GM23338 (cell line): ENCODE data around the gene PPP1R36. TPM values are rescaled to one million over a fixed set of nuclear protein-coding genes. Genes with fewer than 3 reads are reported as not detected.
A peak's percentile ranks its signal among the peaks of the same experiment; 100 is the strongest.

Experiments used
- ATAC-seq: fragments of 200-7000 bp; cut with Tn5 transposase; 3 replicates; pipeline ENCODE4 v1.9.1; 2020
- DNase-seq: peaks from one replicate; pipeline ENCODE4 v3.0.0-alpha.2; 2015; ENCODE audit warnings: low spot score
- H2AFZ ChIP-seq: fragments of 200-600 bp; sonication (generic); 2 replicates; pipeline ENCODE4 v1.8.0; 2016; ENCODE audit warnings: antibody characterized with exemption, mild to moderate bottlenecking, moderate library complexity
- H3F3A ChIP-seq: fragments of 200-600 bp; sonication (generic); replicated peaks from 2 replicates; pipeline ENCODE4 v1.8.0; 2017; ENCODE audit warnings: antibody characterized with exemption, mixed run types, low read depth
- H3K27ac ChIP-seq: fragments of 200-600 bp; sonication (generic); 2 replicates; pipeline ENCODE4 v1.6.1; 2016; ENCODE audit warnings: low read depth
- H3K27me3 ChIP-seq: fragments of 200-600 bp; sonication (generic); 2 replicates; pipeline ENCODE4 v1.8.0; 2016; ENCODE audit warnings: mild to moderate bottlenecking, mixed run types, moderate library complexity; ENCODE audit not compliant: insufficient read depth
- H3K36me3 ChIP-seq: fragments of 200-600 bp; sonication (generic); 2 replicates; pipeline ENCODE4 v1.8.0; 2016; ENCODE audit warnings: mild to moderate bottlenecking; ENCODE audit not compliant: insufficient read depth
- H3K4me1 ChIP-seq: fragments of 200-600 bp; sonication (generic); 2 replicates; pipeline ENCODE4 v1.8.0; 2016; ENCODE audit warnings: mild to moderate bottlenecking, moderate library complexity; ENCODE audit not compliant: insufficient read depth
- H3K4me2 ChIP-seq: fragments of 200-600 bp; sonication (generic); 2 replicates; pipeline ENCODE4 v1.7.1; 2017; ENCODE audit warnings: mixed run types
- H3K4me3 ChIP-seq: fragments of 200-600 bp; sonication (generic); 2 replicates; pipeline ENCODE4 v1.6.1; 2016; ENCODE audit warnings: mixed run types
- H3K79me2 ChIP-seq: fragments of 200-600 bp; sonication (generic); replicated peaks from 2 replicates; pipeline ENCODE4 v1.8.0; 2017; ENCODE audit warnings: mild to moderate bottlenecking; ENCODE audit not compliant: insufficient read depth
- H3K9me2 ChIP-seq: fragments of 200-600 bp; sonication (generic); 2 replicates; pipeline ENCODE4 v1.8.0; 2017; ENCODE audit not compliant: insufficient read depth
- H4K20me1 ChIP-seq: fragments of 200-600 bp; sonication (generic); replicated peaks from 2 replicates; pipeline ENCODE4 v1.8.0; 2017; ENCODE audit warnings: mild to moderate bottlenecking; ENCODE audit not compliant: insufficient read depth
- H3K27ac Mint-ChIP-seq: 2 replicates; pipeline ENCODE4 v1.8.0; 2020; ENCODE audit warnings: inconsistent platforms, mild to moderate bottlenecking, moderate library complexity, mixed read lengths
- H3K27me3 Mint-ChIP-seq: 3 replicates; pipeline ENCODE4 v1.8.0; 2022; ENCODE audit warnings: low read depth, mild to moderate bottlenecking, moderate library complexity, mixed read lengths, inconsistent platforms; ENCODE audit not compliant: insufficient read depth, poor library complexity
- H3K36me3 Mint-ChIP-seq: 3 replicates; pipeline ENCODE4 v1.8.0; 2021; ENCODE audit warnings: low read depth, mild to moderate bottlenecking, inconsistent platforms, moderate library complexity, mixed read lengths
- H3K4me1 Mint-ChIP-seq: 3 replicates; pipeline ENCODE4 v1.8.0; 2020; ENCODE audit warnings: mild to moderate bottlenecking, inconsistent platforms, mixed read lengths
- H3K4me3 Mint-ChIP-seq: 3 replicates; pipeline ENCODE4 v1.8.0; 2021; ENCODE audit warnings: moderate library complexity, mild to moderate bottlenecking, inconsistent platforms, mixed read lengths
- H3K9me3 Mint-ChIP-seq: 3 replicates; pipeline ENCODE4 v1.8.0; 2020; ENCODE audit warnings: moderate library complexity, mild to moderate bottlenecking, inconsistent platforms, mixed read lengths
- CREB1 ChIP-seq: fragments of 250-450 bp; sonication (Bioruptor Pico); IDR thresholded peaks from 2 replicates; pipeline ENCODE4 v1.5.0; 2020; ENCODE audit warnings: low read depth, mild to moderate bottlenecking, moderate library complexity
- EZH2phosphoT487 ChIP-seq: fragments of 200-600 bp; sonication (generic); IDR thresholded peaks from one replicate; pipeline ENCODE4 v1.8.1; 2018; ENCODE audit warnings: antibody characterized with exemption; ENCODE audit not compliant: unreplicated experiment
- JUNB ChIP-seq: IDR thresholded peaks from one replicate; pipeline ENCODE4 v1.6.1; 2016; ENCODE audit warnings: antibody characterized with exemption; ENCODE audit not compliant: unreplicated experiment
- NANOG ChIP-seq: IDR thresholded peaks from 2 replicates; pipeline ENCODE4 v1.6.1; 2016; ENCODE audit warnings: antibody characterized with exemption, borderline replicate concordance
- POLR2AphosphoS5 ChIP-seq: IDR thresholded peaks from 2 replicates; pipeline ENCODE4 v1.6.1; 2016; ENCODE audit warnings: antibody characterized with exemption, low read depth
- STAT1 ChIP-seq: IDR thresholded peaks from one replicate; pipeline ENCODE4 v1.6.1; 2016; ENCODE audit warnings: antibody characterized with exemption; ENCODE audit not compliant: unreplicated experiment
- ZNF331 ChIP-seq: fragments of 250-450 bp; sonication (Bioruptor Pico); IDR thresholded peaks from 2 replicates; pipeline ENCODE4 v1.5.0; 2020; ENCODE audit warnings: low read depth, mild to moderate bottlenecking, moderate library complexity
- long read RNA-seq: library from polyadenylated mRNA; unstranded; transcript quantifications from one replicate; pipeline ENCODE4 v2.0.0, GENCODE V29; 2020; ENCODE audit not compliant: unreplicated experiment
- polyA plus RNA-seq: library from polyadenylated mRNA; unstranded; fragments of >200 nt; fragmentation: Nextera tagmentation; extraction: Ambion mirVana; gene quantifications from 2 replicates; pipeline ENCODE4 v1.2.1, GENCODE V29; 2016
- total RNA-seq: library from RNA; depleted of rRNA; stranded (reverse); fragments of >200 nt; shearing (Covaris generic); gene quantifications from 2 replicates; pipeline ENCODE4 v1.2.3, GENCODE V29; 2014; rRNA removed
- TF ChIP-seq, protein P1 (sequence below), 2 experiments: fragments of 200-600 bp in 1 of 2; sonication (generic) in 1 of 2; conservative IDR thresholded peaks; 2 replicates each; pipeline versions ENCODE4 v1.5.1 to v1.6.1; 2016 to 2017; ENCODE audit warnings: antibody characterized with exemption in 2 of 2, low read depth in 2 of 2, mild to moderate bottlenecking in 2 of 2, moderate library complexity in 1 of 2
- TF ChIP-seq, protein P2 (sequence below): IDR thresholded peaks from one replicate; pipeline ENCODE4 v1.6.1; 2018; ENCODE audit warnings: antibody characterized with exemption; ENCODE audit not compliant: unreplicated experiment

PPP1R36 gene
- total RNA-seq (0.42 TPM in 1 of 2 replicates, not detected in the other), polyA plus RNA-seq (0.45 and 1.4 TPM in 2 replicates)
- long read RNA-seq, partial matches to known transcripts: 1 of 2 reads
- long read RNA-seq, other reads (novel, unspliced or antisense): 0 of 2 reads

DNA sequence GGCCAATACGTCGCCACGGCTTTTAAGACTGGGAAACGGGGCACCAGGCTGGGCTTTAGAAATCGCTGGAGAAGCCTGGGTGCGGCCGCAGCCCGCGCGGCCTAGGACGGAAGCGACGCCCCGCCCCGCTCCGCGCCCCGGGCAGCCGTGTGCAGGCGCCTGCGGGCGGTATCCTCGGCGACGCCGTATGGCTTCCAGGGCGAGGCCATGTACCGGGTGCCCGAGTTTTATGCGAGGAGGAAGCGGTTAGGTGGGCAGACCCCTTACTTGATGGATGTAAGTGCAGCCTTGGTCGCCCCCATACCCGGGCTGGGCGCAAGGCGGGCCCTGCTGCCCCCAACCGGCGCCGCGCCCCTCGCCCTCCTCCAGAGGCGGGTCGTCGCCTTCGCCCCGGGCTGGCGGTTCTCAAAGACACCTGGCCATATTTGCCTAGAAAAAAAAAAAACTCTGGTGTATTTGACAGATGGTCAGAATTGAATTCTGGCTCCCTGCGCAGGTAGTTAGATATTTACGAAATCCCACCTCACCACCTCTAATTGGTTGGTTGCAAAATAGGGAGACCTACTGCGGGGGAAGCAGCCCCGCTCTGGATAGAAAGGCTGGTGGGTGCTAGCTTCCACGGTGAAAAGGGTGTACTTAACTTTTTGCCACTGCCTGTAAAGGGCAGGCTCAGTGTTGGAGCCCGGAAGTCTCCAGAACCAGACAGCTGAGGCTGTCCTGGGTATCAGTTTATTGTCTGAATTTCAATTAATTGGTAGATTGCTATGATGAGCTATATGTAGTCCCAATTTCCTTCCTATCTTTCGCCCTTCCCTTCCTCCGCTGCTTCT, at the start of gene PPP1R36:
Gene PPP1R36 (plus strand): TSS at position 171 of the 830 bp plus-strand sequence. CDS start 37 bp downstream, at position 208.
- Mint-ChIP-seq H3K4me1 (peaks cover 22% of the 10 kb centered on the region), H3K27me3 (peaks cover 10% of the 10 kb centered on the region), H3K4me3 (peak within 1 kb of the TSS; percentile 64), H3K36me3 (no peaks in the 10 kb centered on the region), H3K9me3 (no peaks in the 10 kb centered on the region), H3K27ac (no peak within 1 kb of the TSS; the same call in 1 of the 2 replicates)
- Histone ChIP-seq H4K20me1 (no peaks in the 10 kb centered on the region), H3K4me2 (peak within 1 kb of the TSS; percentile 87), H3K27me3 (peaks cover 11% of the 10 kb centered on the region), H2AFZ (peak within 1 kb of the TSS; percentile 78; the same call in 1 of the 2 replicates), H3K79me2 (peaks cover 16% of the 10 kb centered on the region), H3F3A (no peaks in the 10 kb centered on the region), H3K36me3 (no peaks in the 10 kb centered on the region), H3K4me1 (peaks cover 17% of the 10 kb centered on the region), H3K27ac (no peak within 1 kb of the TSS), H3K9me2 (no peaks in the 10 kb centered on the region), H3K4me3 (peak within 1 kb of the TSS; percentile 61)
- ATAC-seq (peak; percentile 92), DNase-seq (peak; percentile 84)
- peak; percentile 46; the same call in 1 of the 2 replicates for TF ChIP-seq POLR2AphosphoS5
- TF ChIP-seq NANOG: no peak
- TF ChIP-seq, protein P1, sequence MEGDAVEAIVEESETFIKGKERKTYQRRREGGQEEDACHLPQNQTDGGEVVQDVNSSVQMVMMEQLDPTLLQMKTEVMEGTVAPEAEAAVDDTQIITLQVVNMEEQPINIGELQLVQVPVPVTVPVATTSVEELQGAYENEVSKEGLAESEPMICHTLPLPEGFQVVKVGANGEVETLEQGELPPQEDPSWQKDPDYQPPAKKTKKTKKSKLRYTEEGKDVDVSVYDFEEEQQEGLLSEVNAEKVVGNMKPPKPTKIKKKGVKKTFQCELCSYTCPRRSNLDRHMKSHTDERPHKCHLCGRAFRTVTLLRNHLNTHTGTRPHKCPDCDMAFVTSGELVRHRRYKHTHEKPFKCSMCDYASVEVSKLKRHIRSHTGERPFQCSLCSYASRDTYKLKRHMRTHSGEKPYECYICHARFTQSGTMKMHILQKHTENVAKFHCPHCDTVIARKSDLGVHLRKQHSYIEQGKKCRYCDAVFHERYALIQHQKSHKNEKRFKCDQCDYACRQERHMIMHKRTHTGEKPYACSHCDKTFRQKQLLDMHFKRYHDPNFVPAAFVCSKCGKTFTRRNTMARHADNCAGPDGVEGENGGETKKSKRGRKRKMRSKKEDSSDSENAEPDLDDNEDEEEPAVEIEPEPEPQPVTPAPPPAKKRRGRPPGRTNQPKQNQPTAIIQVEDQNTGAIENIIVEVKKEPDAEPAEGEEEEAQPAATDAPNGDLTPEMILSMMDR (conservative IDR thresholded peaks at IDR 0.05; ENCODE audit: low read depth in 2 of 2): peak in 1 of 2 experiments; percentile 12; a peak in 1 of 4 replicates

DNA sequence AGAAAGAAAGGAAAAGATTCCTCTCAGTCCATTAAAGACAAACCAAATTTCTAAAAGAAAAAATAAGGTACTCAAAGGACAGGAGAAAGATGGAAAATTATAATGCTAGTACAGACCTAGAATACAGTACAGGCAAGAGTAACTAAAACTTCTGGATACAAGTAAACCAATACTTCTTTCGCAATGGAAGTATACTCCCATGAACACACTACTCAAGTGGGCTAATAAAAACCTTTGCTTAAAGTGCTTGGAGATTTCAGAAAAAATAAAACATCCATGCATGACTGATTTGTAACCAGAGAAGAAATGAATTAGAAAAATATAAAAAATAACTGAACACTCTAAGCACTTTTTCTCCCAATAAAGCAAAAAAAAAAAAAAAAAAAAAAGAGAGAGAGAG, 49.7 kb upstream of the PPP1R36 start:
- H3K4me3 ChIP-seq: no peak overlapping the region
- DNase-seq: no peak
- no peaks in the 10 kb centered on the region for H3K36me3 ChIP-seq
- Mint-ChIP-seq H3K36me3 (peaks cover 21% of the 10 kb centered on the region), H3K9me3 (no peaks in the 10 kb centered on the region), H3K27me3 (peaks cover 10% of the 10 kb centered on the region), H3K4me1 (peaks cover 16% of the 10 kb centered on the region), H3K4me3 (no peak overlapping the region), H3K27ac (no peak overlapping the region)
- H3K4me1 ChIP-seq: peaks cover 13% of the 10 kb centered on the region
- no peaks in the 10 kb centered on the region for H3K9me2 ChIP-seq
- peaks cover 8% of the 10 kb centered on the region; the same call in 1 of the 2 replicates for H3F3A ChIP-seq
- no peak for ATAC-seq
- H4K20me1 ChIP-seq: 0 out of 2 replicates have a peak, but pooled peaks cover 4% of the 10 kb centered on the region
- H3K27me3 ChIP-seq: no peaks in the 10 kb centered on the region
- H3K79me2 ChIP-seq: peaks cover 57% of the 10 kb centered on the region
- no peak overlapping the region for H2AFZ ChIP-seq
- 0 out of 2 replicates have a peak overlapping the region, but pooled peaks have one; percentile 23 for H3K27ac ChIP-seq
- no peak overlapping the region for H3K4me2 ChIP-seq
- no peak for TF ChIP-seq EZH2phosphoT487
- no peak for TF ChIP-seq JUNB
- TF ChIP-seq ZNF331 (CRISPR knock-in tag): no peak
- TF ChIP-seq NANOG: no peak
- TF ChIP-seq STAT1: no peak
- TF ChIP-seq, protein P2, sequence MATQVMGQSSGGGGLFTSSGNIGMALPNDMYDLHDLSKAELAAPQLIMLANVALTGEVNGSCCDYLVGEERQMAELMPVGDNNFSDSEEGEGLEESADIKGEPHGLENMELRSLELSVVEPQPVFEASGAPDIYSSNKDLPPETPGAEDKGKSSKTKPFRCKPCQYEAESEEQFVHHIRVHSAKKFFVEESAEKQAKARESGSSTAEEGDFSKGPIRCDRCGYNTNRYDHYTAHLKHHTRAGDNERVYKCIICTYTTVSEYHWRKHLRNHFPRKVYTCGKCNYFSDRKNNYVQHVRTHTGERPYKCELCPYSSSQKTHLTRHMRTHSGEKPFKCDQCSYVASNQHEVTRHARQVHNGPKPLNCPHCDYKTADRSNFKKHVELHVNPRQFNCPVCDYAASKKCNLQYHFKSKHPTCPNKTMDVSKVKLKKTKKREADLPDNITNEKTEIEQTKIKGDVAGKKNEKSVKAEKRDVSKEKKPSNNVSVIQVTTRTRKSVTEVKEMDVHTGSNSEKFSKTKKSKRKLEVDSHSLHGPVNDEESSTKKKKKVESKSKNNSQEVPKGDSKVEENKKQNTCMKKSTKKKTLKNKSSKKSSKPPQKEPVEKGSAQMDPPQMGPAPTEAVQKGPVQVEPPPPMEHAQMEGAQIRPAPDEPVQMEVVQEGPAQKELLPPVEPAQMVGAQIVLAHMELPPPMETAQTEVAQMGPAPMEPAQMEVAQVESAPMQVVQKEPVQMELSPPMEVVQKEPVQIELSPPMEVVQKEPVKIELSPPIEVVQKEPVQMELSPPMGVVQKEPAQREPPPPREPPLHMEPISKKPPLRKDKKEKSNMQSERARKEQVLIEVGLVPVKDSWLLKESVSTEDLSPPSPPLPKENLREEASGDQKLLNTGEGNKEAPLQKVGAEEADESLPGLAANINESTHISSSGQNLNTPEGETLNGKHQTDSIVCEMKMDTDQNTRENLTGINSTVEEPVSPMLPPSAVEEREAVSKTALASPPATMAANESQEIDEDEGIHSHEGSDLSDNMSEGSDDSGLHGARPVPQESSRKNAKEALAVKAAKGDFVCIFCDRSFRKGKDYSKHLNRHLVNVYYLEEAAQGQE: no peak
- no peak for TF ChIP-seq POLR2AphosphoS5
- TF ChIP-seq, protein P1 (conservative IDR thresholded peaks at IDR 0.05; ENCODE audit: low read depth in 2 of 2): no peak
- no peak for TF ChIP-seq CREB1
